Measurements from ENCODE around the gene TMEM181.

GRCh38 chr6:158680481-158680880 lies 120.6 kb downstream of the TMEM181 start:
- TF ChIP-seq CTCF (conservative IDR thresholded peaks at IDR 0.05 in 1 of 2, IDR thresholded peaks at IDR 0.05 in 1 of 2; ENCODE audit: low read depth in 1 of 2, low read length in 2 of 2) (no peak), EZH2 (IDR thresholded peaks at IDR 0.05; ENCODE audit: low read length, missing control alignments) (no peak)

All from fibroblast of lung (primary cell).